Stimulated activated naive CD4-positive, alpha-beta T cell (primary cell): ENCODE results near the gene PDE2A.

Source experiments
- DNase-seq, 6 experiments: peaks; one replicate each; lab custom pipeline; 2025; lab: John Stamatoyannopoulos, UW

PDE2A gene

DNA sequence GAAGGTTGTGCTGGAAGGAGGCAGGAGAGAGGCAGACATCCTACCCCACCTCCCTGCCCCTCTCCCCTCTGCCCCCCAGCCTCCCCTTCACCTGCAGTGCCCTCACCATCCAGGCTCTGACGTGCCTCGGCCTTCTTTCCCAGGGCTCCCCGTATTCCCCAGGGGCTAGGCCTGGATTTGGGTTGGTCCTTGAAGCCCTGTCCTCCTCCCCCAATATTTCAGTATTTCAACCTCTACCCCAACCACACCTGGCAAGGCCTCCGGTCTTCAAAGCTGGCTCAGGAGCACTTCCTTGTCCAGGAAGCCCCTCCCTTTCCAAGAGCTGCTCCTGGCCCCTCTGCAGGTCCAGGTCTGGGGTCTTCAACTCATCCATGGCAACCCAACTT, 8.6 kb upstream of the PDE2A start:
- no peak for DNase-seq

DNA sequence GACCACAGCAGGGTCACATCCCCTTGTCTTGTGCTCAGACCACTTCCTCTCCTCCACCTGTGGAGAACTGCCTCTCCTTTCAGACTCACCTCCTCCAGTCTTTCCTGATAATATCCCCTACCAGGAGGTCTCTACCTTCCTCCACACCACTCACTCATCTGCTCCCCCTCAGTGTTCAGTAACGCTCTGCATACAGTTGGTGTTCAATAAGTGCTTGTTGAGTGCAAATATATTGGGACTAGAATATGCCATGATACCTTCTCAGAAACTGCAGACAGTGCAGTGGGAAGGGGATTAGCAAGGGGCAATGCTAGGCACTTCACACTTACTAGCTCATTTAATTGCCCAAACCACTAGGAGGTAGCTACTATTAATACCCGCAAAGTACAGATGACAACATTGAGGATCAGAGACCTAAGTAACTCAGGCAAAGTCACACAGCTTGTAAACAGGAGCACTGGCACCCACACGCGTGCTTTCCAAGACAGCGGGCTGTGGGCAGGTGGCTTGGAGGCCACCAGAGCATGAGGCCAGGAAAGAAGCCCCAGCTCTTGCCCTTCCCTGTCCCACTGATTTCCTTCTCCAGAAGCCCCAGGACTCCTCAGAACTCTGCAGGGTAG, 8.1 kb upstream of the PDE2A start:
- DNase-seq: no peak

DNA sequence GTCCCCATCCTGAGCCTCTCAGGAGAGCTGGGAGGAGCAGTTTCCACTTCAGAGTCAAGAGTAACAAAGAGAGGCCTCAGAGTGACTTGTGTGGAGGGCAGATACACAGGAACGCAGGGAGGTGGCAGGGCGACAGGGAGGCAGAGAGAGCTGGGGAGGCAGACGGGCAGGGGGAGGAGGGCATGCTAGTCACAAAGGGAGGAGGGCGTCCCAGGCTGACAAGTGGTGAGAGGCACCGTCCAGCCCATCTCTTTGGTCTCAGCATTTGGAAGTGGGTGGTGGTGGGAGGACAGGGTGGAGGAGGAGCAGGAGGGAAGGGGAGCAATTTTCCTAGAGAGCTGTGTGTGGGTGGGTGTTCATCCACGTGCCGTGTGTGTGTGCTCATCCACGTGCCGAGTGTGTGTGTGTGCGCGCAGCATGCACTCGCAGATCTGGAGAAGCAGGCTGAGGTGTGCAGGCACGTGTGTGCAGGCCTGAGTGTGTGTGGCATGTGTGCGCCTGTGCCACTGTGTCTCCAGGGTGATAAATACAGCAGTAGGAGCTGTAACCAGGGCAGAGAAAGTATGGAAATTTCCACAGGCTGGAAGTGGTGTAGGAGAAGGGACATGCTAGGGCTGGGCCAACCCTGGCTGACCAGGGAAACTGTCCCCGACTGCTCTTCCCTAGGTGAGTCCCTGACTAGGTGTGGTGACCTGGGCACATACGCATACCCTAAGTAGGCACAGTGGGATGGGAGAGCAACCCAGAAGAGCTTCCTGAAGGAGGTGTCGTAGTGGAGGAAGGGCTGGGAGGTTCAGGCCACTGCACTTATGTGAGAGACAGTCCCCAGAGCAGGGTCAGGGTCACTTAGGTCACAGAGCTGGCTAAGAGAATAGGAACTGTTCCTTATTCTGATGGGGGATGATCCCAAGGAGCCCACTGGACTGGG, 7.3 kb upstream of the PDE2A start:
- DNase-seq: no peak

DNA sequence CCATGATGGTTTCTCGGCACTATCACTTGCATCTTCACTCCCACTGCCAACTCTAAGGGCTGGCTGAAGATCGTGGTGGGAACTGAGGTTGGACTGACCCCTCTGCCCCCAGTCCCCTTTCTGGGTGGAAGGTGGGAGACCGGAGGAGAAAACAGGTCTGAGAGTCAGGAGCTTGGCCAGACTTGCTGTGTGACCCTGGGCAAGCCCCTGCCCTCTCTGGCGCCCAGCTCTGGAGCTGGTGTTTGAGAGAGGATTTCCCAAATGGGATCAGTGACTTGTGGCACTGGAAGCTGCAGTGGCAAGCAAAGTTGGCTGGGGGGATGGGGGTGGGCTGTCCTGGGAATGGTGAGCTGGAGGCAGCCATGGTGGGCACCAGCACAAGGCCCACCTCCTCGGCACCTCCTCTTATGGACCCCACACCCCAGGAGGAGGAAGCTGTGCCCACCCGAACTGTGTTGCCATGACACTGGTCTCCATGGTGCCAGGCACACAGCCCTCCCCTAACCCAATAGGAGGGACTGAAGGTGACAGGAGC, 6.5 kb upstream of the PDE2A start:
- DNase-seq: no peak

DNA sequence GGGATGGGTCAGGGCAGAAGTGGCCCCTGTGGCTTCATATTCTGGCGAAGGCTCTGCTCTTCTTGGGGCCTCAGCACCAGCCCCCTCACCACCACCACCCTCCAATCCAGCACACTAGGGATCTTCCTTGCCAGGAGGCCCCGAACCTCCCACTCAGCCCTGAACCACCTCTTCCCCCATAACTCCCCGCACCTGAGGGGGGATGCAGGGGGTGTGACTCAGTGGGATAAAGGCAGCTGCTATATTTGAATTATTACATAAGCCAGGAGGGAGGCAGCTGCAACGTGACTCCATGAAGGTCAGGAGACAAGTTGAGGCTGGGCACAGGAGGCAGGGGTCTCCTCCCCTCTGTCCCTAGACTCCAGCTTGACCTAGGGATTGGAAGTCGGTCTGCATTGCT, 5.6 kb upstream of the PDE2A start:
- DNase-seq: no peak

DNA sequence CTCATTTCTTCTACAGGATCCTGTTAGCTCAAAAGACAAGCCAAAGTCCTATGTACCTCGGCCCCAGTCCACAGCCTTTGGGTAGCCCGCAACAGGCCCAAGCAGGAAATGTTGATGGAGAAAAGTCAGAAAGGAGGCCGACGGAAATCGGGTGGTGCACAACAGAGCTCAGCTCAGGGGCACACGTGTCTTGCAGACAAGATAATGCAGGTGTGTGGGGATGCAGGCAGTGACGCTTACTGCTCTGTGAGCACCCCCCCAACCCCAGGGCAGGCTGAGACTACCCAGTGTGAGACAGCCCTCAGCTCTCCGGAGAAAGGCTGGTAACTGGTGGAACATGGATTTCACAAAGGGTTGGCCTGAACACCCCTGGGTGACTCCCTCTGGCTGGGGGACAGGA, 4.3 kb upstream of the PDE2A start:
- DNase-seq: no peak

DNA sequence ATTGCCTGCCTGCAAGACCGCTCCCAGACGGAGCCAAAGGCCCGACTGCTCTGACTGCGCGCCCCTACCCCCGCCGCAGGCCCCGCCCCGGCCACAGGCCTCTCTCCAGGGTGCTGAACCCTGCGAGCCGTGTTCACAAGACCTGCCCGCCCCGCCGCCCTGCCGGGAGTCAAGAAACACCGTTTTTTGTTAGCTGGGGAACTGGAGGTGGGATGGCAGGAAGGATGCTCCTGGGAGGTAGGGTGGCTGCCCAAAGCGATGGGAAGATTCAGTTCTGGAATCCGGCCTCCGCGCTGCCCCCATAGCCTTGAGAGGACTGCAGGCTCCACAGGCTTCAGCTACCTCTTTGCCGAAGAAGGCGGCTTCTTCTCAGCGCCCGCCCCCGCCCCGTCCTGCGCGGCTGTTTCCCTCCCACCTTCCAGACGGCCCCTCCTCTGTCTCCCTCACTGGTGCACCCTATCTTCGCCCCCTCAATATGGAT, 2.7 kb upstream of the PDE2A start:
- peak; percentile 34 to 70 (median 55) for DNase-seq

DNA sequence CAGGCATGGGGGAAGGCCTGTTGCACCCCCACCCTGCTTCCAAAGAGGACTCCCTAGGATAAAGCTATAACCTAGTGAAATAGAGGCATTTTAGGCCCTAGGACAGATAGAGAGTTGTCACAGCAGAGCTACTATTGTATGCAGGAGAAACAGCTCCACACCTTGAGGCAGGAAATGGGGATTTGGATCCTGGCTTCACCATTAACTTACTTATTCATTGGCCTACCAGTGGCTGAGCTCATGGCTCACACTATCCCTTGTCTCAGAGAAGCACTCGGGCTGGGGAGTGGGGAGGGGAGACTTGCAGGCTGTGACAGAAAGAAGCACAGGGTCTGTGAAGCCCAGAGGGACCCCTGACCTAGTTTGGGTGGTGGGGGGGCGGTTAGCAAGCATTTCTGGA, 999 bp upstream of the PDE2A start:
- DNase-seq: no peak

DNA sequence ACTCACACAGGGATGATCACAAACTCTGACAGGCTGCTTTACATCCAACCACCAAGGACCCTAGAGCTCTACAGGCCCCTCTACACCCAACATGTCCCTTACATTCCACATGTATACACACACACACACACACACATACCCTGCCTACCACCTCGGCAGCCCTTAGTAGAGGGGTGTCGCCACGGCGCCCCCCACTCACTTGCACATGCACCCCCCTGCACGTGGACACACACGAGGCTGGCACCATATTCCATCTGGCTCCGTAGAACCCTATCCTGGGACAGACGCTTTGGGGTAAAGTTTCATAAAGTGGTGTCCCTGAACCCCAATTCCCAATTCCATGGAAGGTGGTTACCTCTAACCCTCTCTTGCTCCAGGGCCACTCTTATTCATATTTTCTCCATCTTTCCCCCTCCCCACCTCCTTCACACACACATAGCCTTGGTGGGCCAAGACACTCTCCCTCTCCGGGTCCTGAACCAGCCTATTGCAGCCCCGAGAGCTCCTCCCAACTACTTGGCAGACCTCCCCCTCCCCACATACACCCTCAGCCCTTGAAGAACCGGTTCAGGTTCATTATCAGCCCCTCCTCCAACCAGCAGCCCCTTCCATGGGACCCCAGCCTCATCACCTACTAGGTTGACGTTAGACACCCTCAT, 809 bp downstream of the PDE2A start:
- DNase-seq: no peak

DNA sequence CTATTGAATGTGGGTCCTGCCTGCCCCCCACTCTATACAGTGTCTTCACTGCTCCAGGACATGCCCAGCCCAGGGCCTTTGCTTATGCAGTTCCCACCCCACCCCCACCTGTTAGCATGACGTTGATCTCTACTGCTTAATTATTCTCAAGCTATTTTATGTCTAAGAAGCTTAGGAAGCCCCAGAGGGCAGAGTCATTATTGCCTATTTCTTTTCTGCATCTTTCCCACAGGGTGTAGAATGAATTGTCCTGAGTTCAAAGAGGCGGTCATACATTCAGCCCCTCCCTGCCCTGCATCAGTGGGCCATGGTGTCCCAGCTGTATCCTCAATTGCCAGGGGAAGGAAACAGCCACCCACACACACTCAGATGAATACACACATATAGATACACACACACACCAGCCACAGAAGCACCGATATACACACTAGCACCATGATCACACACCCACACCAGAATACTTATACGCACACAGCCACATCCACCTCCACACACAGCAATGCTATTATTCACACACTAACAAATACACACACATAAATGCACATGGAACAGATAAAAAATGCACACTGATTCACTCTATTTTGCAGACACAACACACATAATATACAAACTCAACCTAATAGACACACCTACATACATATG, 1.5 kb downstream of the PDE2A start:
- no peak for DNase-seq

DNA sequence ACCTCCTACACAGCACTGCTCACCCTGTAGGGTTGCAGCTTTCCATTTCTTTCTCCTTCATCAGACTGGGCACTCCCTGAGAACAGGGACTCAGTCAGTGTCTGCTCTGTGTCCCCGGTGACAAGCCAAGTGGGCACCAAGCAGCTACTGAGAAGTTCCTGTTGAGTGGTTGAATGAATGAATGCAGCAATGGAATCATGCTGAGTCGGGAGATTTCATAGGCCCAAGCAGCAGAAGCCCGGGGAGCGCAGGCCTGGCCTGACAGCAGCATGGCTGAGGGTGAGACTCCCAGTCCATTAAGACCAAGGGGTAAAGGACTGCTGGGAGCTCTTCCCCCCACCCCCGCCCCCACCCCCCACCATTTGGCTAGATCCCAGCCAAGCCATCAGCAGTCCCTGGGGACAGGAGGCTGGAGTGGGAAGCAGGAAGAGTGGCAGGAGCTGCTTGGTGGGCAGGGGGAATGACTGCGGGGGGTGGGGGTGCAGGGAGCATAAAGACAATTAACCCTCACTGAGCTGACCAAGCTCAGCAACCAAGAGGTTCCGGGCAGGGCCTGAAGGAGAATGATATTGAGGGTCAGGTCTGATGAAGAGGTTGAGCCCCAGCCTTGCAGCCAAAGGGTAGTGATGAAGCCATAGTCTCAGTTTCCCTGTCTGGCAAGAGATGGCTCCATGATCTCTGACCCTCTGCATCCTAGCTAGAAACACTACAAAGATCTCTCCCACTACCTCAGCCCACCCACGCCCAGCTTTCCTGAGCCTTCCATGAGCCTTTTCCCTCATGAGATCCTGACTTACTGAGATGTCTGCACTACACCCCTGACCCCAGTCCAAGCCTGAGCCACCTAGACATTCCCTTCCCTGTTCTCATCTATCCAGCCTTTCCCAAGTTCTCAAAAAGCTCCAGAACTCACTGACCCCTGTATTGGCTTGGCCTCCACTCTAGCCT, 2.8 kb downstream of the PDE2A start:
- DNase-seq: no peak

DNA sequence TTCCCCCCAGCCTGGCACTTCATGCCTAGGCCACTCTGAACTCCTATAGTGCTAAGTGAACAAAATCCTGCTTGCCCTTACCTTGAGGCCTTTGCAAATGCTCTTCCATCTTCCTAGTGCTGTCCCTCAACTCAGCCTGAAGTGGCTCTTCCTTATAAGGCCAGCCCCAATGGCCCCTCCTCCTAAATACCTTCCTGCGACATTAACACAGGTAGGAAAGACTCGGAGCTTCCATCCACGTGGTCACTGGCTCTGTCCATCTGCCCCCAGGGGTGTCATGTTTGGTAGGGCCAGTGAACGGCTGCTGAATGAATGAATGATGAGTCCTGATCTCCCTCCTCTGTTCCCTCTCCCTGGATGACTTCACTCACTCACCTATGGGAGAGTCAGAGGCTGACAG, 4.2 kb downstream of the PDE2A start:
- DNase-seq: no peak

DNA sequence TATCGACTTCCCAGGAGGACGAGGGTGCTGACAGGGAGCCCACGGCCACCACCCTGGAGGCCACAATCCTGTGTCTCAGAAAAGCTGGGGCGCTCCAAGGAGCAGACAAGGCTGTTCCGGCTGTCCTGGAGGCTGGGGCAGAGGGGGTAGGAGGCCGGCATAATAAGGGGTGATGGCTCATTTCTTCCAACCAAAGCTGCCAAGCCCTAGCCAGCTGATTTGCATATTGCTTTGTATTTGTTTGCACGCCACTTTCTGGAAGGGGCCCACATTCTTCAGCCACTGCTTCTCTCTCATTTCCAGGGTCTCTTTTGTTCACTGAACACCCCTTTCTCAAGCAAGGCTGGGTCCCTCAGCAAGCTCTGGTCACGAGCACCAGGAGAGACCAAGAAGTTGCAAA, 4.7 kb downstream of the PDE2A start:
- DNase-seq: no peak

DNA sequence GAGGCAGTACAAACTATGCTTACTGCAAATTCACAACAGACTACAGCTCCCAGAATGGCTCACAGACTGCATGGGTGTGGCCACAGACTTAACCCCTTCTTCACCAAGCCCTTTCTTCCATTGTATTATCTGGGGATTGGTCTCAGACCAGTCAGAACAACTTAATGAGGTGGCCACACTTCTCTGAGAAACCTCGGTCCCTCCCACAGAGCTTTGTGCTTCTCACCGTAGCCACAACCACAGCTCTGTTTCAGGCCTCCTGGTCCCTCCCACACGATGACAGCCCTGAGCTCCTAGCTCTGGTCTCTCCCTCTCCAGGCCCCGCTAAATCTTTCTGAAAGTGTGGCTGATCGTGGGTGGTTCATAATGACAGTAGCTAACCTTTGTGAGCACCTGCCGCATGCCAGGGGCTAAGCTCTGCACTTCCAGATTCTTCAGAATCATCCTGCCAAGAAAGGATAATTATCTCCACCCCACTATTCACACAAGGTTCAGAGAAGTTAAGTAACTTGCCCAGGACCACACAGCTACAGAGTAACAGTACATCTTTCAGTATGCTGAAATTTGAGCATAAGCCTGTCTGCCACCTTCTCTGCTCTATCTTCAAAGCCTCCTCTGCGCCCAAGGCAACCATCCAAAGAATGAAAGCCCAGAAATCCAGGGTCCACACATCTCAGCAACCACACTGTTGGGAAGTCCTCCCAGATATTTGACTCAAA, 5.4 kb downstream of the PDE2A start:
- no peak for DNase-seq

DNA sequence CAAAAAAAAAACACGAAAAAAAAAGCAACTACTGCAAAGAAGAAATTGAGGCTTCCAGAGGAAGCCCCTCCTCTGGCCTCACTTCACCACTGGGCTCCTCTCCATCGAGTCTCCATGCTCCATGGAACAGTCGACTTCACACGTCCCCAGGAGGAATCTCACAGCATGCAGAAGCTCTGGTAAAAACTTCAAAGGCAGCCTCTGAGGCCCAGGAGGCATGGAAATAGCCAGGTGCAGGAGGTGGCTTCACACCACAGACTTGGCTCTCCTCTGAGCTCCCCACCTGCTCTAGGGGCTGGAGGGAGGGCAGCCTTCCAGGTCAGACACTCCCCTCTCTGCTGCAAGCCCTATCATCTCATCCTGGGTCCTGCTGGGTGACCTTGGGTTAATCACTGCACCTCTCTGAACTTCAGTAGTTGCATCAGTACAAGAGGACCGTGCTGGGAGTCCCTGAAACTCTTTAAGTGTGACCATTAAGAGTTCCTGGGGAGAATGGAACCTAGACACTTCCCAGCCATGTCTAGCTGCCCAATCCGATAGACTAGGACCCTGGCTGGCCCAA, 8.2 kb downstream of the PDE2A start:
- no peak for DNase-seq

DNA sequence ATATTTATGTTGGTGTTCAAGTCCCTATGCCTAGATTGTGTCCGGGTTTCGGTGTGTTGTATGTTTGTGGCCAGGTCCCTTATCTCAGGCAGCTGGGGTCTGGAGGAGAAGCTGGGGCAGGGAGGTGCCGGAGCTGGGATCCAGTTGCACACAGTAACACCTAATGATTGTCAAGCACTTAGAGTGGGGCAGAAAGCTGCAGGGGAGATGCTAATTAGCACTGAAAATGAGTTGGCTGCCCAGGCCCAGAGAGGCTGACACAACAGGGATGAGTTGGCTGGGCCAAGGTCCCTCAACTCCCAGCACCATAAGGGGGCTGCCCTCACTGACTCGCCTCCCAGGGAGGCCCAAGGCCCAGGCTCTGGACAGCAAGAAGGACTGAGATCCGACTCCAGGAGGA, 12.2 kb downstream of the PDE2A start:
- no peak for DNase-seq

DNA sequence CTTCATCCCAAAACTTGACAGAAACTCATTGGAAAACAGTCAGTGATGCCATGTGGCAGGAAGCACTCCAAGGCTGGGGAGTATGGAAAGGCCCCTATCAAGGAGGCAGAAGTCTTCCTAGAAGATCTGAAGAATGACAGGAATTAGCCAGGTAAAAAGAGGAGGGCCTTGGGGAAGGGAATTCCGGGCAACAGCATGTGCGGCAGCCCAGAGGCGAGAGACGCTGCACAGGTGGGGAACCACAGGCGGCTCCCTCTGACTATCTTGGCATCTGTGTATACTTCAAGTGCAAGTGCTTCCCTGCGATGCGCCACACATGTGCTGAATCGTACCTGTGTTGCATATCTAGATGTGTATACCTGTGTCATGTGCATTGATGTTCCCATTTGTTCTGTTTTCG, 12.7 kb downstream of the PDE2A start:
- no peak for DNase-seq

DNA sequence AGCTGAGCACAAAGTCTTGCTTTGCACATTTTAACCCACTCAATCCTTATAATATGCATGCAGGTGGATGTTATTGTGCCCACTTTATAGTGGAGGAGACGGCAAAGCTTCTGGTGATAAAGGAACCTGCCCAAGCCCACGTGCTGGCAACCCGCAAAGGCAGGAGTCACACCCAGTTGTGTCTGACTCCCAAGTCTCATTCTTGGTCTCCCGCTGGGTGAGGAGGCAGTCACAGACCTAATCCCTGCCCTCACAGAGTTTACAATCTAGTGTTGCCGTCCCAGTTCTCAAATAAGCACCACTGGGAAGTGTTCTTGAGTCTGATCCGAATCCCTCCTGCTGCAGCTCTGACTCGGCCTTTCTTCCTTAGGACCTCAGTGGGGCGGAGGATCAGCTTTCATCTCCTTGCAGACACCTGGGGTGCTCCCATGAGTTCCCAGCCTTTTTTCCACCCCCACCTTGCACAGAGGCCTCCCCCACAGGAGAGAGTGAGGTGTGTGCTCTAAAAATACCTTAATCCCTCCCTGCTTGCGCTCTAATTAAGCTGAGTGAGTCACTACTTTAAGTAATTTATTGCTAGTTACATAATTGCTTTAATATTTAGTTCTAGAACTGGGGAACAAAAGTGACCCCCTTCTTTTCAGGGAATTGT, 15.1 kb downstream of the PDE2A start:
- no peak for DNase-seq

DNA sequence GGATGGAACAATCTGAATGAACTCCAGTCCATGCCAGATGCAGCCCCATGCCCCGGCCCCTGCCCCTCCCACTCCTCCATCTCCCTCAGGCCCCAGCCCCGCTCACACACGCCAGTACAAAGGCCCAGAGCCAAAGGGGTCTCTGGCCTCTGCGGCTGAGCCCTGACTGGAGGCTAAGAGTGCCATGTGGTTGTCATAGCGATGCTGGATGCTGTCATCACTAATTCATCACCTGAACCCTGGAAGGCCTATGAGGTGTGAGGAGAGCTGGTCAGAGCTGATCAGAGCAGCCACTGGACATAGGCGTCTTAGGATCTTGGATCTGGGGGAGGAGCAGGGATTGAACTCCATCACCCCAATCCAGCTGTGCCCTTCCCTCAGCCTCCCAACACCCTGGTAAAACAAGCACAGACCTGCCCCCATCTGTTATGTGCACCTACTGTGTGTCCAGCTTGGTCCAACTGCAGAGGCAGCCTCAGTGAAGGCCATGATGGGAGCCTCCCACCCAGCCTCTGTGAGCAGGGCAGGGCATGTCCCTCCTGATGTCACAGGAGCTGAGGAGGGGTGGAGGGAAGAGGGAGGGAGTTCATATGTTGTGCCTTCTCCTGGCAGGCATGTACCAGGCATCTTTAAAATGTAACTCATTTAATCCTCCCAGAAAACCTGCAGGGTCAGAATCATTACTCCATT, 16.7 kb downstream of the PDE2A start:
- DNase-seq: no peak
